IgD-negative memory B cell (primary cell): ENCODE measurements around the gene GTF2H1. TPM values are rescaled to one million over a fixed set of nuclear protein-coding genes. Genes with fewer than 3 reads are reported as not detected.

Experiments
- H3K27ac Mint-ChIP-seq, 3 donors: one replicate each; pipeline ENCODE4 v1.8.0; 2020 to 2022; ENCODE audit warnings: mild to moderate bottlenecking in 3 of 3, mixed read lengths in 3 of 3, moderate library complexity in 1 of 3
- H3K27me3 Mint-ChIP-seq: one replicate; pipeline ENCODE4 v1.8.0; 2021; ENCODE audit warnings: mixed read lengths
- H3K36me3 Mint-ChIP-seq: one replicate; pipeline ENCODE4 v1.8.0; 2020; ENCODE audit warnings: mild to moderate bottlenecking, mixed read lengths
- H3K4me1 Mint-ChIP-seq, 3 donors: one replicate each; pipeline ENCODE4 v1.8.0; 2020 to 2022; ENCODE audit warnings: mixed read lengths in 3 of 3, mild to moderate bottlenecking in 1 of 3
- H3K4me3 Mint-ChIP-seq, 4 donors: one replicate each; pipeline ENCODE4 v1.8.0; 2020 to 2022; ENCODE audit warnings: mild to moderate bottlenecking in 4 of 4, mixed read lengths in 4 of 4, moderate library complexity in 3 of 4
- H3K9me3 Mint-ChIP-seq, 3 donors: one replicate each; pipeline ENCODE4 v1.8.0; 2020 to 2021; ENCODE audit warnings: mixed read lengths in 3 of 3, mild to moderate bottlenecking in 1 of 3
- polyA plus RNA-seq: library from polyadenylated mRNA; unstranded; fragments of 300-500 nt; fragmentation: Illumina TruSeq; gene quantifications from one replicate; pipeline ENCODE4 v1.2.3, GENCODE V29; 2021

GTF2H1 gene
- 34.4 TPM for polyA plus RNA-seq

GRCh38 chr11:18321969-18322711 is at the start of gene GTF2H1, which contains the start of gene HPS5:
GTF2H1 (plus strand) TSS chr11:18322567; CDS start chr11:18333075, 10,508 bp downstream.
HPS5 (minus strand) TSS chr11:18322140; CDS start chr11:18317858, 4,282 bp downstream.
- Mint-ChIP-seq H3K27me3 (no peaks in the 10 kb centered on the region), H3K4me3 (peak within 1 kb of the TSS; percentile 96 to 99 (median 98)), H3K9me3 (no peaks in the 10 kb centered on the region), H3K36me3 (peaks cover 4% of the 10 kb centered on the region), H3K4me1 (peaks cover 56 to 59% (median 58%) of the 10 kb centered on the region in 3 donors), H3K27ac (peak within 1 kb of the TSS; percentile 98 to 100 (median 100))

DNA sequence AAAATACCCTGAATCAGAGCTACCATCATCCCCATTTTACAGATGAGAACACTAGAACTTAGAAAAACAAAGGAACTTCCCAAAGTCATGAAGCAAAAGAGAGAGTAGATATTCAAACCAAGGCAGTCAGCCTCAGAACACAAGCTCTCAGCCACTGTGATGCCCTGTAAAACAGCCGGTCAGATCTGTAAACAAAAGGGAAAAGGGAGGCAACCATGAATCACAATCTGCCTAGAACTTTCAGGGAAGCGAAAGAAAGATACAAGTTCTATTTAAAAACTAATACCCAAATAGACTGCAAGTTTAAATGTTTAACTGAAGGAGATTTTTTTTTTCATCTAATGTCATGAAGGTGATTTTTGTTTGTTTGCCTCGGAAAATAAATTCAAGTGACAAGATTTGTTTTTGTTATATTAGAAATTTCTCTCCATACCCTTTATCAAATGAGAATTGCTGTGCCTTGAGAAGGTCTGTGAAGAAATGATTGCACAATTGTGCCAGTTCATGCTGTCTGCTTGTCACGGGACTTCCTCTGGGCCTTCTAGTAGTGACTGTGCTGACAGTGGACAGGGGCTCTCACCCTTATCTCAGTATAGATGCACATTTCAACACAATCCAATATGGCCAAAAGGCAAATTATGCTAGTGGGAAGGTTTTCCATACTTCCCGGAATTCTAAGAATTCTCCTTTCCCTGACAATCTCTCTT is 44.6 kb upstream of the GTF2H1 start:
- Mint-ChIP-seq H3K4me1 (peaks cover 19 to 31% (median 26%) of the 10 kb centered on the region in 3 donors), H3K36me3 (peaks cover 17% of the 10 kb centered on the region), H3K4me3 (no peak overlapping the region), H3K27ac (peak overlapping the region in 2 of 3 donors; percentile 2 to 8), H3K27me3 (no peaks in the 10 kb centered on the region), H3K9me3 (peaks cover 0 to 1% (median 0%) of the 10 kb centered on the region in 3 donors)

DNA sequence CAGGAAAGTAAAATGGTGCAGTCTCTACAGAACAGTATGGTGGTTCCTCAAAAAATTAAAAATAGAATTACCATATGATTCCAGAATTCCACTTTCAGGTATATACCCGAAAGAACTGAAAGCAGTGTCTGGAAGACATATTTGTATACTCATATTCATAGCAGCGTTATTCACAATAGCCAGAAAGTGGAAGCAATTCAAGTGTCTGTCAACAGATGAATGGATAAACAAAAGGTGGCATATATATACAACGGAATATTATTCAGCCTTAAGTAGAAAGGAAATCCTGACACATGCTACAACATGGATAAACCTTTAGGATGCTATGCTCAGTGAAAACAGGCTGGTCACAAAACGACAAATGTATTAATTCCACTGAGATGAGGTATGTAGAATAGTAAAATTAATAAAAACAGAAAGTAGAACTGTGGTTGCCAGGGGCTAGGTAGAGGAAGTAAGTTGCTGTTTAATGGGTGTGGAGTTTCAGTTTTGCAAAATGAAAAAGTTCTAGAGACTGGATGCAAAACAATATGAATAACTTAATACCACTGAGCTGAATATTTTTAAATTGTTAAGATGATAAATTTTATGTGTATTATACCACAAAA is 41.8 kb upstream of the GTF2H1 start:
- Mint-ChIP-seq H3K36me3 (peaks cover 12% of the 10 kb centered on the region), H3K9me3 (peaks cover 0 to 3% (median 0%) of the 10 kb centered on the region in 3 donors), H3K27me3 (no peaks in the 10 kb centered on the region), H3K4me3 (peak overlapping the region; percentile 78 to 93 (median 86)), H3K27ac (peak overlapping the region; percentile 85 to 97 (median 97)), H3K4me1 (peaks cover 21 to 36% (median 34%) of the 10 kb centered on the region in 3 donors)

GRCh38 chr11:18282626-18283025 is 39.7 kb upstream of the GTF2H1 start:
- Mint-ChIP-seq H3K36me3 (peaks cover 12% of the 10 kb centered on the region), H3K4me3 (peak overlapping the region in 2 of 4 donors; percentile 48 to 79), H3K27ac (peak overlapping the region in 2 of 3 donors; percentile 2 to 79)

DNA sequence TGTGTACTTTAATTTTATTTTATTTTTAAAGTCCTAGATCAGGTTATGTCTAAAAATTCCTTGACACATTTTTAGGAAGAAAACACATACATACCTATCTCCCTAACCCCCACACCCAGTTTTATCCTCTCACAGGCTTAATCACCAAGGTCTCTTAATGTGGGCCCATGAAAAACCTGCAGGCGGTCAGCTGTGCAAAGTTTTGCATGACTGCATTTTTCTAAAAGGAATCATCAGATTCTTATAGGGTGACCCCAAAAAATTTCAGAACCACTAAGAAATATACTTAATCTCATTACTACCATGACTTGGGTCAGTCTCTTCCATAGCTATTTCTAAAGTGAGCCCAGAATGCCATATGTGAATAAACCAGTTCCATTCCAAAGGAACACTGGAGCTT is 36.5 kb upstream of the GTF2H1 start:
- Mint-ChIP-seq H3K4me3 (no peak overlapping the region), H3K36me3 (peaks cover 14% of the 10 kb centered on the region), H3K27ac (no peak overlapping the region), H3K9me3 (peaks cover 0 to 3% (median 0%) of the 10 kb centered on the region in 3 donors), H3K27me3 (no peaks in the 10 kb centered on the region), H3K4me1 (peaks cover 11 to 20% (median 13%) of the 10 kb centered on the region in 3 donors)

More at GRCh38 chr11:18282626-18283025, 39.7 kb upstream of the GTF2H1 start:
- Mint-ChIP-seq H3K27me3 (no peaks in the 10 kb centered on the region), H3K4me1 (peaks cover 21 to 30% (median 30%) of the 10 kb centered on the region in 3 donors), H3K9me3 (peaks cover 0 to 3% (median 0%) of the 10 kb centered on the region in 3 donors)

- Mint-ChIP-seq H3K27me3 (no peaks in the 10 kb centered on the region), H3K27ac (peak overlapping the region in 1 of 3 donors; percentile 89), H3K4me3 (no peak overlapping the region), H3K36me3 (peaks cover 21% of the 10 kb centered on the region), H3K9me3 (peaks cover 0 to 1% (median 0%) of the 10 kb centered on the region in 3 donors), H3K4me1 (peaks cover 0 to 8% (median 0%) of the 10 kb centered on the region in 3 donors)
These were observed 33.5 kb upstream of the GTF2H1 start for GRCh38 chr11:18288911-18289310.

DNA sequence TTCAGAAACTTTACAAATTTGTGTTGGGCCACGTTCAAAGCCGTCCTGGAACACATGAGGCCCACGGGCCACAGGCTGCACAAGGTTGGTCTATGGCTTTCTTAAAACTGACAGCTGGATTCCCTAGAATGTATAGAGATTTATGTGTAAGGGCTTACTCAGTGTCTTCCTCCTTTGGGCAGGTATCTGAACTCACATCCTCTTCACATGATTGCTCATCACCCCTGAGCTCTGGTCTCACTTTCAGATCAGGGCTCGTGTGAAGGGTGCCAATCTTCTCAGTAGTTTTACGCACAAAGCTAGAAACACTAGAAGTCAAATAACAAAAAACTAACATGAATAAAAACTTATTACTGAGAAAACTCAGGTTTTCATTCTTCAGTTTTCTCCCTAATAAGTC is 27.5 kb upstream of the GTF2H1 start:
- no peaks in the 10 kb centered on the region for H3K4me1 Mint-ChIP-seq
- no peak overlapping the region for H3K27ac Mint-ChIP-seq
- no peaks in the 10 kb centered on the region for H3K9me3 Mint-ChIP-seq
- H3K27me3 Mint-ChIP-seq, result no peaks in the 10 kb centered on the region
- H3K36me3 Mint-ChIP-seq, result peaks cover 26% of the 10 kb centered on the region
- H3K4me3 Mint-ChIP-seq, result no peak overlapping the region

DNA sequence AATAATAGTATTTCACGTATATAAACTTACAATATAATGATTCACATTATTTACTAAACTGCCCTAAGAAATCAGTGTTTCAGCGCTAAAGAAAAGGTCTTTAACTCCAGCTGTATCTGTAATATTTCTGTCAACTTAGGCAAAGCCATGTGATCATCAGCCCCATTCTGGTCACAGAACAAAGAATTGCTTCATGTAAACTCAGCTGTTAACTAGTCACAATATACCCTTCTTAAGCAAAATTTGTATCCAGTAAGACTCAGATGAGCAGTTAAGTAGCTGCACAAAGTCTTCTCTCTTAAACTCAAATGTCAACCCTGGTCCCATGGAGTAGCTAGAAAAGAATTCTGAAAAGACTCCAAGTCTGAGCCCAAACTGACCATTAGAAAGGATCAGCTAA is 27.1 kb upstream of the GTF2H1 start:
- Mint-ChIP-seq H3K27ac (no peak overlapping the region), H3K4me1 (no peaks in the 10 kb centered on the region), H3K9me3 (no peaks in the 10 kb centered on the region), H3K4me3 (no peak overlapping the region), H3K36me3 (peaks cover 24% of the 10 kb centered on the region), H3K27me3 (no peaks in the 10 kb centered on the region)

- peaks cover 10% of the 10 kb centered on the region for H3K36me3 Mint-ChIP-seq
- no peak overlapping the region for H3K4me3 Mint-ChIP-seq
- peak overlapping the region in 1 of 3 donors; percentile 67 for H3K27ac Mint-ChIP-seq
- no peaks in the 10 kb centered on the region for H3K27me3 Mint-ChIP-seq
- H3K4me1 Mint-ChIP-seq, result peaks cover 0 to 2% (median 0%) of the 10 kb centered on the region in 3 donors
- H3K9me3 Mint-ChIP-seq, result no peaks in the 10 kb centered on the region
These were observed 22.6 kb upstream of the GTF2H1 start for GRCh38 chr11:18299721-18300120.

- Mint-ChIP-seq H3K4me1 (peaks cover 0 to 6% (median 0%) of the 10 kb centered on the region in 3 donors), H3K9me3 (no peaks in the 10 kb centered on the region), H3K4me3 (no peak overlapping the region), H3K27me3 (no peaks in the 10 kb centered on the region), H3K36me3 (peaks cover 8% of the 10 kb centered on the region), H3K27ac (no peak overlapping the region)
These were observed 17.6 kb upstream of the GTF2H1 start for GRCh38 chr11:18304745-18305144.

DNA sequence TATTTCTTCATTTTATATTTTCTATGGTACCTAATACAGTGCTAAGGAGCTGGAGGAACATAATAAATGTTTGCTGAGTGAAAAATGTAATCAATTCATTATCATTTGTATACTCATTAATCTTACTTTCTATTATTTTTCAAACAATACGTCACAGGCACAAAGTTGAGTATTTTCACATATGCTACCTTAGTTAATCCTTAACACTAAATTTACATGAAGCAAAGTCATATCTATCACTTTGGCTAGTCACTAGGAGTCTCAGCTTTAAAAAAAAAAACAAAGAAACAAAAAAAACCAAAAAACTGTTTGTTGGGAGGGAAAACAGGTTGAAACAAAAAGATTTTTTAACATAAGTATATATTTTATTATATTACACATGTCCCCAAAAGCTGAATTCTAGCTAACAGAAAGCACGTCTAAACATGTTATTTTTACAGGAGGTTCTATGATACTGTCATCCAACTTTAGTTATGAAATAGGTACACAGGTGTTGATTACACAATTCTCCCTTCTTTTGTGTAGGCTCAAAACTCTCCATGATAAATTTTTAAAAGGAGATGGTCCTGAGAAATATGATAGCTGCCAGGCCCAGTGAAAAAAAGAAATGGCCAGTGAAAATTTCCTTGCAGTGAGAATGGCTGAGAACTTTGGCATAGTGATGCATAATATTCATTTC is 14.8 kb upstream of the GTF2H1 start:
- H3K27ac Mint-ChIP-seq, result no peak overlapping the region
- no peaks in the 10 kb centered on the region for H3K9me3 Mint-ChIP-seq
- peaks cover 15% of the 10 kb centered on the region for H3K36me3 Mint-ChIP-seq
- no peaks in the 10 kb centered on the region for H3K27me3 Mint-ChIP-seq
- H3K4me3 Mint-ChIP-seq, result no peak overlapping the region
- H3K4me1 Mint-ChIP-seq, result peaks cover 15 to 23% (median 17%) of the 10 kb centered on the region in 3 donors

DNA sequence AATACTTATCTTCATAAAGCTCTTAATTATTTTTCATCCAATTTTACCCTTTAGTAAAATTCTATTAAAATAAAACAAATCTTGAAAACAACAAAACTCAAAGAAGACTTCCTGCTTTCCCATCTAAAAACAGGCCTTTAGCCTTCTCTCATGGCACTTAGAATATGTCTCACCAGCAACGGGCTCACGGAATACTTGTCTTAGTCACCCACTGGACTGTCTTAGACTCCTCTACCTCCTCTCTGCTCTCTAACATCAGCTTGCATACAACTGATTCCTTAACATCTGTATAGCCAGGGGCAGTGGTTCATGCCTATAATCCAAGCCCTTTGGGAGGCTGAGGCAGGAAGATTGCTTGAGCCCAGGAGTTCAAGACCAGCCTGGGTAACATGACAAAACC is 14.1 kb upstream of the GTF2H1 start:
- H3K36me3 Mint-ChIP-seq, result peaks cover 15% of the 10 kb centered on the region
- no peaks in the 10 kb centered on the region for H3K27me3 Mint-ChIP-seq
- H3K4me3 Mint-ChIP-seq, result no peak overlapping the region
- no peak overlapping the region for H3K27ac Mint-ChIP-seq
- no peaks in the 10 kb centered on the region for H3K9me3 Mint-ChIP-seq
- H3K4me1 Mint-ChIP-seq, result peaks cover 17 to 21% (median 19%) of the 10 kb centered on the region in 3 donors

DNA sequence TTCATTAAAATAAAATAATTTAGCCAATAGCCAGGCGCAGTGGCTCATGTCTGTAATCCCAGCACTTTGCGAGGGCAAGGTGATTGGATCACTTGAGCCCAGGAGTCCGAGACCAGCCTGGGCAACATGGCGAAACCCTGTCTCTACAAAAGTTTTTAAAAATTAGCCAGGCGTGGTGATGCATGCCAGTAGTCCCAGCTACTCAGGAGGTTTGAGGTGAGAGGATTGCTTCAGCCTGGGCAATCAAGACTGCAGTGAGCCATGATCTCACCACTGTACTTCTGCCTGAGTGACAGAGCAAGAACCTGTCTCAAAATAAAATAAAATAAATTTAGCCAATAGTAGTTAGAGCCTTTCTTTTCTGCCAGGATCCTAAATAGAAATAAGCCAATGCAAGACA is 12.7 kb upstream of the GTF2H1 start:
- Mint-ChIP-seq H3K4me3 (no peak overlapping the region), H3K4me1 (peaks cover 17 to 21% (median 19%) of the 10 kb centered on the region in 3 donors), H3K27me3 (no peaks in the 10 kb centered on the region), H3K36me3 (peaks cover 15% of the 10 kb centered on the region), H3K9me3 (no peaks in the 10 kb centered on the region), H3K27ac (no peak overlapping the region)

DNA sequence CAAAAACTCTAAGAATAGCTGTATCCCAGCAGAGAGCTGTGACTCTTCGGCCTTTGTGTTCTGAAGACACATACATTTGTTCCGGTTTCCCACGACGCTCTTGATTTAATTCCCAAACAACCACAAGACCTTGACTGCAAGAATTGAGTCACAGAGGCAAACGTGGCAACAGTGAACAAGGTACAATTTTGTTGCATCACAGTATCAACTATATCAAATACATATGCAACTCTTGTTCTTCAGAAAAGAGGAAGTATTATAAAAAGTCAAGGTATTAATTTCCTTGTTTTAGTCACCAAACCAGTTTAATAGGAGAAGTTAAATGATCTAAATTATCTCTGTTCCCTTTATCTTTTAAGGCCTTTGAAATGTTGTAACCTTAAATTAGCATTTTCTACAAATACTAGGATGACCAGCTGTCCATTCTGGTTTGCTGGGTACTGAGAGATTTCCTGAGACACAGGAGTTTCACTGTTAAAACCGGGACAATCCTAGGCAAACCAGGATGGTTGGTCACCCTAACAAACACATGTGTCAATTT is 11.5 kb upstream of the GTF2H1 start:
- H3K4me3 Mint-ChIP-seq, result peak overlapping the region in 2 of 4 donors; percentile 41 to 65

More for the DNA sequence above, 11.5 kb upstream of the GTF2H1 start:
- peak overlapping the region in 2 of 3 donors; percentile 12 to 81 for H3K27ac Mint-ChIP-seq
- H3K36me3 Mint-ChIP-seq, result peaks cover 16% of the 10 kb centered on the region
- H3K9me3 Mint-ChIP-seq, result no peaks in the 10 kb centered on the region
- H3K27me3 Mint-ChIP-seq, result no peaks in the 10 kb centered on the region
- peaks cover 20 to 23% (median 23%) of the 10 kb centered on the region in 3 donors for H3K4me1 Mint-ChIP-seq
